NCI-H526 (cell line): ENCODE results near the gene CRLF2.
"Not testable (repeated sequence)": the region's sequence is repeated elsewhere in the genome, so short reads cannot be mapped to it uniquely, and the experiment has no call there.

ENCODE experiments used
- DNase-seq, 2 experiments: peaks; one replicate each; lab custom pipeline; 2025; lab: John Stamatoyannopoulos, UW

The CRLF2 gene

DNA sequence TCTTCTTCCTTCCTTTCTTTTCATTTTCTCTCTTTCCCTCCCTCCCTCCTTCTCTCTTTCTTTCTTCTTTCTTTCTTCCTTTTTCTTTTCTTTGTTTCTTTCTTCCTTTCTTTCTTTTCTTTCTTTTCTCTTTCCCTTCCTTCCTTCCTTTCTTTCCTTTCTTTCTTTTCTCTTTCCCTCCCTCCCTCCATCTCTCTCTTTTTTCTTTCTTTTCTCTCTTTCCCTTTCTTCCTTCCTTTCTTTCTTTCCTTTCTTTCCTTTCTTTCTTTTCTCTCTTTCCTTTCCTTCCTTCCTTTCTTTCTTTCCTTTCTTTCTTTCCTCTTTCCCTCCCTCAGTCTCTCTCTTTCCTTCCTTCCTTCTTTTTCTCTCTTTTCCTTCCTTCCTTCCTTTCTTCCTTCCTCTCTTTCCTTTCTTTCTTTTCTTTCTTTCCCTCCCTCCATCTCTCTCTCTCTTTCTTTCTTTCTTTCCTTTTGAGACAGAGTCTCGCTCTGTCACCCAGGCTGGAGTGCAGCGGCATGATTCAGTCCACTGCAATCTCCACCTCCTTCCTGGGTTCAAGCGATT, 44.4 kb downstream of the CRLF2 start:
- DNase-seq, result no peak

DNA sequence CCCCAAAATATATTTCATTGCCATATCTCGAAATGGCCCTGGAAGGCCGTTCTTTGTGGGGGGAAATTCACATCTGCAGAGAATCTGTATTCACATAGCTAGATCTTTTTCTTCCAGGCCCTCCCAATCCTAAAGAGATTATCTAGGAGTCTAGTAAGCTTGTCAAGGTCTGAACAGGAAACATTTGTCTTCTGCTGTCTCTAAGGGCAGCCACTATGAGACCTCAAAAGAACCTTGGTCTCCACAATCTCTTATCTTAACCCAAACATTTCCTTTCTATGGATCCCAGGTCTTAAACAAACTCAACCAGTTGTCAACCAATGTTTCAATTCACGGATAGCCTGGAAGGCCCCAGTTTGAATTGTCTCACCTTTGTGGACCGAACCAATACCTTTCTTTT, 45.0 kb downstream of the CRLF2 start:
- no peak for DNase-seq

DNA sequence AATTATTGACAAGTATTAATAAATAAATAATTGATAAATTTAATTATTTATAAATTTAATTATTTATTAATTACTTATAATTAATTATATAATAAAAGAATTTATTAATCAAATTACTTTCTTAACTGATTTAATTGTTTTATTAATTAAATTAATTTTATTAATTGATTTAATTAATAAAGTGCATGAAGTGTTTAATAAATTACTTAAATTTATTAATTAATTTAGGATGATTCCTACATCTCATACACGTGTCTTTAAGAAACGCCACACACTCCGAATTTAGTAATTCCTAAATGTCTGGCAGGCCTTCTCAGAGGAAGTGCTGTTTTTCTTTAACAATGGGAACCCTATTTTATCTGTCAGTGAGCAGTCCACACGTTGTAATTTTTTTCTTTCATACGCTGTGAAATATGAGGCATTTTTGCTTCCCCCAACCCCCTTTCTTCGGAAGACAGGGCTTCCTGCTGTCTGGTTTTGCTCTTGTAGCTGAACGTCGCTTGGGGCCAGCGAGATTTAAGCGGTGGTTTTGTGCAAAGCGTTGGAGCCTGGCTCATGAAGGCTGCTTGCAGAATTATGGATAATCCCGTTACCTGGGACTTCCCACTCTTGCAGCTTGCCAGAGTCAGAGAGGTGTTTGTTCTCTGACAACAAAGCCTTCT, 46.8 kb downstream of the CRLF2 start:
- DNase-seq, result no peak

DNA sequence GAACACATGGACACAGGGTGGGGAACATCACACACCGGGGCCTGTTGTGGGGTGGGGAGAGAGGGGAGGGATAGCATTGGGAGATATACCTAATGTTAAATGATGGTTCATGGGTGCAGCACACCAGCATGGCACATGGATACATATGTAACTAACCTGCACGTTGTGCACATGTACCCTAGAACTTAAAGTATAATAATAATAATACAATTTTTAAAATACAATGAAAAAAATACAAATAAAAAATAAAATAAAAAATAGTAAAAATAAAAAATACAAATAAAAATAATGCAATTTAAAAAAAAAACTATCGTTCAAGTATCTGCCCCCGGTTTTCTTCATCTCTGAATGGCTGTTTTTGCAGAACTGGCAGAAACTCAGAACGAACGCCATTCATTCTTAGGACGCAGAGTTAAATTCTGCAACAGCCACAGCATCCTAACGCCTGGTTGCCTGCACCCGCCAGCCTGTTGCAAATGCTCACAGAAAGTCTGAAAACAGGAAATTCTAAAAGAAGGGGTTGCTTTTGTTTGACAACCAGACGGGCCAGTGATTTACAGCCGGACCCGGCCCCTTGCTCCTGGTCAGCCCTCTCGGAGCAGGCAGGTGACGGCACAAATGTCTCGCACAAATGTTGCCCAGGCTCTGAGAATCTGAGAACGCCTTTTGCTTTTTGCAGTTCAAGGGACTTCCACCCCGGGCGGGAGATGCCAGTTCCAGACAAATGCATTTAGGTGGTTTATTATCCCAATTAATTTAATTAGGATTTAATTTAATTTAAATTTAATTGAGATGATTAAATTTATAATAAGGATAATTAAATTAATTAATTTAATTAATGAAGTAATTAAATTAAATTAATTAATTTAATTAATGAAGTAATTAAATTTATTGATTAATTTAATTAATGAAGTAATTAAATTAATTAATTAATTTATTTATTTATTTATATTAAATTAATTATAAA, 47.8 kb downstream of the CRLF2 start:
- no peak for DNase-seq

DNA sequence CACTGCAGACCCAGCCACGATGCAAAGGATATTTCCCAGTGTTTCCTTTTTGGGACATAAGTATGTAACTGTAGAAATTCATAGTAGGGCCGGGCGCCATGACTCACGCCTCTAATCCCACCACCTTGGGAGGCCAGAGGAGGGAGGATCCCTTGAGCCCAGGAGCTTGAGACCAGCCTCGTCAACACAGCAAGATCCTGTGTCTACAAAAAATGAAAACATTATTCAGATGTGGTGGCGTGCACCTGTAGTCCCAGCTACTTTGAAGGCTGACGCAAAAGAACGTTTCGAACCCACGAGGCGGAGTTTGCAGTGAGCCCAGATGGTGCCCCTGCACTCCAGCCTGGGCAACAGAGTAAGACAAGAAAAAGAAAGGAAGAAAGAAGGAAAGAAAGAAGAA, 49.2 kb downstream of the CRLF2 start:
- DNase-seq, result no peak

DNA sequence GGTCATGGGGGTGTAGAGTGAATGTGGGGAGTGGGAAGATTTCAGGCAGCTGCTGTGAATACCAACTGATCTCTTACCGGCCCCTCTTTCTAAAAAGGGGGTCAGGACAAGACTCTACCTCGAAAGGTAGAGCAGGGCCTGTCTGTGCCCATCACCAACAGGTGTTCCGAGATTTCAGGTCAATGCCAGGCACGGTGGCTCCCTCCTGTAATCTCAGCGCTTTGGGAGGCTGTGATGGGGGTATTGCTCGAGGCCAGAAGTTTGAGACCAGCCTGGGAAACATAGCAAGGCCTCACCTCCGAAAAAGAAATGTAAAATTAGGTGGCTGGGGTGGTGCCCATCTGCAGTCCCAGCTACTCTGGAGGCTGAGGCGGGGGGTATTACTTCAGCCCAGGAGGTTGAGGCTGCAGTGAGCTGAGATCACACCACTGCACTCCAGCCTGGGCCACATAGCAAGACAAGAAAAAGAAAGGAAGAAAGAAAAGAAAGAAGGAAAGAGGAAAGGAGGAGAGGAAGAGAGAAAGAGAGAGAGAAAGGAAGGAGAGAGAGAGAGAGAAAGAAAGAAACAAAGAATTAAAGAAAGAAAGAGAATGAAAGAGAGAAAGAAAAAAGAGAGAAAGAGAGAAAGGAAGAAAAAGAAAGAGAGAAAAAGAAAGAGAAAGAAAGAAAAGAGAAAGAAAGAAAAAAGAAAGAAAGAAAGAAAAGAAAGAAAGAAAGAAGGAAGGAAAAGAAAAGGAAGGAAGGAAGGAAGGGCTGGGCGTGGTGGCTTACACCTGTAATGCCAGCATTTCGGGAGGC, 50.1 kb downstream of the CRLF2 start:
- no peak for DNase-seq

DNA sequence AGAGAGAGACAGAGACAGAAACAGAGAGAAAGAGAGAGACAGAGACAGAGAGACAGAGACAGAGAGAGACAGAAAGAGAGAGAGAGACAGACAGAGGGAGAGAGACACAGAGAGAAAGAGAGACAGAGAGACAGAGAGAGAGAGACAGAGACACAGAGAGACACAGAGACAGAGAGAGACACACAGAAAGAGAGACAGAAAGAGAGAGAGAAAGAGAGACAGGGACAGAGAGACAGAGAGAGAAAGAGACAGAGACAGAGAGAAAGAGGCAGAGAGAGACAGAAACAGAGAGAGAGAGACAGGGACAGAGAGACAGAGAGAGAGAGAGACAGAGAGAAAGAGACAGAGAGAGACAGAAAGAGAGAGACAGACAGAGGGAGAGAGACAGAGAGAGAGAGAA, 52.9 kb downstream of the CRLF2 start:
- no peak for DNase-seq

DNA sequence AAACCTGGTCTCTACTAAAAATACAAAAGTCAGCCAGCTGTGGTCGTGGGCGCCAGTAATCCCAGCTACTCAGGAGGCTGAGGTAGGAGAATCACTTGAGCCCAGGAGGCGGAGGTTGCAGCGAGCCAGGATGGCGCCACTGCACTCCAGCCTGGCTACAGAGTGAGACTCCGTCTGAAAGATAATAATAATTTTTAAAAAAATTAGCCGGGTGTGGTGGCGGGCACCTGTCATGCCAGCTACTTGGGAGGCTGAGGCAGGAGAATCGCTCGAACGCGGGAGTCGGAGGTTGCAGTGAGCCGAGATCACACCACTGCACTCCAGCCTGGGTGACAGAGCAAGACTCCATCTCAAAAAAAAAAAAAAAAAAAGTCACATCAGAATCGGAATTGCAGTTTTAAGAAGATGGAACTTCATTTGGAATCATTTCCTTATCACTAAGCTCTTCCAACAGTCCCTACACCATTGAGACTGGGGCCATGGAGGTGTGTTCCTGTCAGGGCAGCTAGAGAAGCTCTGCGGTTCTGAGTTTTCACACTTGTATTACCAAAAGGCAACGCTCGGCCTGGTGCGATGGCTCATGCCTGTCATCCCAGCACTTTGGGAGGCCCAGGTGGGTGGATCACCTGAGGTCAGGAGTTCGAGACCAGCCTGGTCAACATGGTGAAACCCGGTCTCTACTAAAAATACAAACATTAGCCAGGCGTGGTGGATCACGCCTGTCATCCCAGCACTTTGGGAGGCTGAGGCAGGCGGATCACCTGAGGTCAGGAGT, 55.6 kb downstream of the CRLF2 start:
- DNase-seq, result not testable (repeated sequence)

DNA sequence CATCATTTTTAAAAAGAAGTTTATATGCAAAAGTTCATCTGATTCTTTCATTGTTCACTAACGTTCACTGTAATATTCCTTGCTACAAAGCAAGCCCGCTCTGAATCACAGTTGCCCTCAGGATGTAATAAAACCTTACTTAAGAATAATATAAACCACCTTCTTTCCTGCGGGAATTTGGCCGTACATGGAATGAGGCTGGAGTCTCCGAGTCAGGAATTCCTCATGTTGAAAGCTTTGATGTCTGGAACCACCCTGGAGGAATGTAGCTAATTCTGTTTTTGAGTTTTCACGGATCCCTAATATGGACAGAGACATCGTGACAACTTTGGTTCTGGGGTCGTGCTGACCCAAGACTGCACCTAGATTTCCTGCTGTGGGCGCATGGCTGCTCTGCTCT, 58.5 kb downstream of the CRLF2 start:
- DNase-seq, result no peak

DNA sequence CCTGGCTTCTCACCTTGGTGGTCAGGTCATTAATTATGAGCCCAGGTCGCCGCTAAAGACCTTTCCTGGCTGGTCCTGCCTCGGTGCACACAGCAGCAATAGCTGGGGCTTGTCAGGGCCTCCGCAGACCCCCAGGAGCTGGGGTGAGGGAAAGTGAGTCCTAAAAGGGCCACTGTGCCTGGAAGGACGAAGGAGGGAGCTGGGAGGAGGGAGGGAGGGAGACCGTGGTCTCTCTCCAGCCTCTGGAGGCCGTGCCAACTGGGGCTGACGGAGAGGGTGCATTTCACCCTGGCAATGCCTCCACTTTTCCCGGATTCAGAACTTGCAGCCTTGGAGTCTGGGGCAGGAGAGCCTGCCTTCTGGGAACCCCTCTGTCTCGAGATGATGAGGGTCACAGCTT, 60.4 kb downstream of the CRLF2 start:
- no peak for DNase-seq

DNA sequence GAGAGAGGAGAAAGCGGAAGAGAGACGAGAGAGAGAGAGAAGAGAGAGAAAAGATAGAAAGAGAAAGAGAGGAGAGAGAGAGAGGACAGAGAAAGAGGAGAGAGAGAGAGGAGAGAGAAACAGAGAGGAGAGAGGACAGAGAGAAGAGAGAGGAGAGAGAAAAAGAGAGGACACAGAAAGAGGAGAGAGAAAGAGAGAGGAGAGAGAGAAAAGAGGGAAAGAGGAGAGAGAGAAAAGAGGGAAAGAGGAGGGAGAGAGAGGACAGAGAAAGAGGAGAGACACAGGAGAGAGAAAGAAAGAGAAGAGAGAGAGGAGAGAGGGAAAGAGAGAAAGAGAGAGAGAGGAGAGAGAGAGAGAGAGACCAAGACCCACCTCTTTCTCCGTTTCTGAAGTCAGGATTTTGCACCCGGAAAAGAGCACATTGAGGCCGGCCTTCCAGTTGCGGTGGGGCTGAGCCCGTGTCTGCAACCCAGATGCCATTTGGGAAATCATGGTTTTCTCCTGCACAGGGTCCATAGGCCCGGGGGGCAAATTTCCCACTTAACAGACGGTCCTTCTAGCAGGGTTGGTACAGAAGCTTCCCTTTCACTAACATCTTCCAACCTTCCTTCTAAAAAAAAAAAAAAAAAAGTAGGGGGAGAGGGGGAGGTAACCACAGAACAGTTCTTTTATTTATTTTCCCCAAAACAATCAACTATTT, 60.9 kb downstream of the CRLF2 start:
- DNase-seq, result no peak

DNA sequence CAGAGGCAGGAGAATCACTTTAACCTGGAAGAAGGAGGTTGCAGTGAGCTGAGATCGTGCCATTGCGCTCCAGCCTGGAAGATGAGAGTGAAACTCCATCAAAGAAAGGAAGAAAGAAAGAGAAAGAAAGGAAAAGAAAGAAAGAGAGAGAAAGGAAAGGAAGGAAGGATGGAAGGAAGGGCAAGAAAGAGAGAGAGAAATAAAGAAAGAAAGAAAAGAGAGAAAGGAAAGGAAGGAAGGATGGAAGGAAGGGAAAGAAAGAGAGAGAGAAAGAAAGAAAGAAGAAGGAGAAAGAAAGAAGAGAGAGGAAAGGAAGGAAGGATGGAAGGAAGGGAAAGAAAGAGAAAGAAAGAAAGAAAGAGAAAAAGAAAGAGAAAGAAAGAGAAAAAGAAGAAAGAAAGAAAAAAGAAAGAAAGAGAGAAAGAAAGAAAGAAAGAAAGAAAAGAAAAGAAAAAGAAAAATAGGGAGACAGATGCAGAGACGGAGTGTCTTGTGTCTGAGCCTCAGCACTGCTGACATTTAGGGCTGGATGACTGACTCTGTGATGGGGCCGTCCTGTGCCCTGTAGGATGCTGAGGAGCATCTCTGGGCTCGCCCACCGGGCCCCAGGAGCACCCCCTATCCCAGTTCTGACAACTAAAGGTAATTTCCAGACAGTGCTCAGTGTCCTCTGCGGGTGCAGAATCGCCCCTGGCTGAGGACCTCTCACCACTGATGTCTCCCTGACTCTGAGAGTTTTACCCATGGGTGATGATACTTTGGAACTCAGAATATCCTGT, 61.7 kb downstream of the CRLF2 start:
- no peak for DNase-seq

DNA sequence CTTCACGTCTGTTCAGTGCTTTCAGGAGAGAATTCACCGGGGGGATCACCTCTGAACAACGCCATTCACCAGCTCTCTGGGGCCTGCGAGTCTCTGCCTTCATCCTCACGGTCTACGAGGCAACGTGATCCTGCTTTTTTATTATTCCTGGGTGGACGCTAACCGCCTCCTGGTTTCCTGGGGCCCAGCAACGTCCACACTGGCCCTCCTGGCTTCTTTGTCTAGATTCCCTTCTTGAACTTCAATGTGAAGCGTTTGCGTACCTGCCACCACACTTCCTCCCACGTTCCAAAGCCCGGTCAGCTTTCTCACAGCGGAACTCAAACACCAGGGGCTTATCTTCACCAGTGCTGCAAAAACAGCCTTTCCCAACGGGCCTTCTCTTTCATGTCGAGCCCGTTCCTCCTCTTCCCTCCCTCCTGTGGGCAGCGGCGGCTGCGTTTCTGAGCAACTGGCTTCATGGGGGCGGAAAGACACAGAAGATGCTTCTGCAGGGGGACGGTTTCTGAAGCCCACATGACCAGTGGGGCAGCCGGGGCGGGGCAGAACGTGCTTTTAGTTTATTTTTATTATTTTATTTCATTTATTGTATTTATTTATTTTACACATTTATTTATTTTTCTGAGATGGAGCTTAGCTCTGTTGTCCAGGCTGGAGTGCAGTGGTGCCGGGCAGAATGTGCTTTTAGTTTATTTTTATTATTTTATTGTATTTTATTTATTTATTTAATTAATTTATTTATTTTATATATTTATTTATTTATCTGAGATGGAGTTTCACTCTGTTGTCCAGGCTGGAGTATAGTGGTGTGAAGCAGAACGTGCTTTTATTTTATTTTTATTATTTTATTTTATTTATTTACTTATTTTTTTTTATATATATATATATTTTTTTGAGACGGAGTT, 64.6 kb downstream of the CRLF2 start:
- no peak for DNase-seq

DNA sequence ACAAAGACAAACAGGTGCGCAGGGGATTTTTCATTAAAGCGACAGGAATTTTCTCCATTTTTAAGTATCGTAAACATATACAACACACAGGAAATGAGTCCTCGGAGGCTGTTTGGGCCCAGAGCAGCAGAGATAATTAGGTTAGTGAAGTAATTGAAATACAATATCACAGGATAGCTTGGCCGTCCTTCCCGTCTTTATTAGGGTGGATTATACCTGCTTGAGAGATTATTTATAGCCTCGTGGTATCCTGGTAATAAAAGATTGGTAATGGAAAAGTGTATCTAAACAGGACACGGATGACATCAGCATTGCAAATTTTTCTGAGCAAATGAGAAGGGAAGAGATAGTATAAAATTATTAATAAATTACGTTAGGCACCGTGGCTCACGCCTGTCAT, 68.2 kb downstream of the CRLF2 start:
- no peak for DNase-seq
